Measurements from ENCODE around the gene SLC9A9.

Gene SLC9A9

DNA sequence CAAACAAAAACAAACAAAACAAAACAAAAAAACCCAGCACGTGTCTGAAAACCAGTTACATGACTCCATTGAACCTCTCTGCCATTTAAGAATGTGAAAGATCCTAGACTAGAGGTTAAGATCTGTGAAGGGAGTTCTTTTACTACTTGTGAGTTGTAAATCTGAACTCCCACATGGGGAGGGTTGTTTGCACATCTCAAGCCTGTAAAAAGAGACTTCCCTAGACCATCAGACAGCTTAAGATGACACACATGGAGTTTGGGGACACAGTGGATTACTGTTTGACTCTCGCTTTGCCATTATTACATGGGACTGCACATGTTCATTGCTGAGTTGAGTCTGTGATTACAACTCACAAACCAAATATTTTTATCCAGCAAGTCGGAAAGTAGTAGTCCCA lies 171.5 kb downstream of the SLC9A9 start:
- no peak for FAIRE-seq

- no peak for FAIRE-seq
These were observed 172.2 kb downstream of the SLC9A9 start for GRCh38 chr3:143676021-143676420.

GRCh38 chr3:143674100-143674968 lies 173.9 kb downstream of the SLC9A9 start:
- peak; percentile 87 for FAIRE-seq

DNA sequence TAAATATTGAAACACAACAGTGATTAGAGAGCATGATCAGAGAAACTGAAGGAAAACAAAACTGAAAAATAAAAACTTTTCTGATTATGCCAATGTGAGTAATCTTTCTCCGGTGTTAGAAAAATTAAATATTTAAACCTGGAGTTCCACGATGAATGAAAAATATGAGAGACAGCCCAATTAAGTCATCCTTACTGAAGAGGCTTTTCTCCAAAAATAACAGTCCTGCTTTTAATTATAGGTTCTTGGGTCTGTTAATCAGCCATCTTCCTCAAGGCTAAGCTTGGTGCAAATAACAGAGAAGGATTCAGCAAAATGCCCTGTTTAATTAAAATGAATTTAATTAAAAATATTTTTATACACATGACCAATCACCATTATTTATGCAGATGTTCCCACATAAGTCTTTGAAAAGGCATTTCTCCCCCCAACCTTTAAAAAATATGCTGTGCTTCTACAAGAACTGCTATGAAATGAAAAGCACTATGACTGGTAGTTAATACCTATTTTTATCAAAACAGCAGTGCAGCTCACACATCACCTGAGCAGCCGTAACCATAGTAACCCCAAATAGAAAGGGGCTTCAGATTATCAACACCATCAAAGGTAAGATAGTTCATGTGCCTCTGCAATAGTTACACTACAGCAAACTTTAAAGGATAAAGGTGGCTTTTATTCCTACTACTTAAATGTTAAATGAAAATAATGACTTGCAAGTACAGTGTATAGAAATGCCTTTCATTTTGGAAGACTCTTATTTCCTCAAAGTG lies 175.7 kb downstream of the SLC9A9 start:
- no peak for FAIRE-seq

- no peak for FAIRE-seq
These were observed 176.6 kb downstream of the SLC9A9 start for GRCh38 chr3:143671626-143672025.

DNA sequence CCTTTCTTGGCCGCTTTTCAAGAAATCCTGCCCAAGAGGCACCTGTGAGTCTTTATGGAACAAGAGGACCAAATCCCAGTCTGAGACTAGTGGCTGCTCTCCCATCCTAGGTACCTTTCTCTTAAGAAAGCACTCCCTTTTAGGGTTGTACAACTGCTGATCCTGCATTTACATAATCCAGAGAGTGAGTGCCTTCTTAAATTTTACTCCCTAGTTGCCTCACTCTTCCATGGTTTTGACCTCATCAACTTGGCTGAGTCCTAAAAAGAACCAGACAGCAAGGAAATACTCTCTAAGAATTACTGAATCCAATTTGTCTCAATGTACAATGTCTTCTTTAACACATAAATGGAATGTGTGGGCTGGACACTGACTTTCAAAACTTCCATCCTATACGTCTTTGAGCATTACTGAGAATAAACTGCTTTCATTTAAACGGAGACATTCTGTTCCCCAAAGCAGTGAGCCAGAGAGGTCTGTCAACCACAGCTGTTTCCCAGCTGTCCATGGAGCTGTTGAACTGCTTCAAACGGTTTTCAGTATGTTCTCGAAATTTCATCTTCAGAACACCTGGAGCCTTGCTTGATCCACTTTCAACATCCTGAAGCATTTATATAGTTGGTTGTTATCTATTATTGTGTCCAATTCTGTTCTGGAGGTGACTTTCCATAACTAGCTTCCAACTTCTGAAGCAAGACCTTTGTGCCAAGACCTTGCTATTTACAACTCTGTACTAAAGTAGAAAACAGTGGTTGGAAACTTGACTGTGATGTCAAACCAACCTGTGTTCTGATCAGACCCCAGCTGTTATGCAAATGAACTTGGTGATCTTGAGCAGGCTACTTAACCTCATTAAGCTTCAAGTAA lies 179.1 kb downstream of the SLC9A9 start:
- FAIRE-seq = no peak

DNA sequence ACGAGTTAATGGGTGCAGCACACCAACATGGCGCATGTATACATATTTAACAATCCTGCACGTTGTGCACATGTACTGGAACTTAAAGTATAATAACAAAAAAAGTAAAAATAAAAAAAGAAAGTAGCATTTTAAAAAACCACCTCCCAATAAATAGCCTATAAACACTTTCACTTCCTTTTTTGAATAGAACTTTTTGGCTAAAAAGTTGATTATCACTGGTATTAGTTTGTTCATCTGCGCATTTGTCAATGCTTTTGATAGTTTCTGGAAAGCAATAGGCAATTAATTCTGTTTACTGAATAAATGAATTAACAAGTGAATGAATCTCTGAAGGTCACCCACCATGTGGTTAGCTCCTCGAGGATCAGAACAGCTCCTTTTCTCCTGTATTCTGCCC lies 179.9 kb downstream of the SLC9A9 start:
- no peak for FAIRE-seq

- no peak for FAIRE-seq
These were observed 186.6 kb downstream of the SLC9A9 start for GRCh38 chr3:143661677-143662076.

GRCh38 chr3:143658861-143659260 lies 189.4 kb downstream of the SLC9A9 start:
- peak; percentile 85 for FAIRE-seq

GRCh38 chr3:143658116-143658515 lies 190.2 kb downstream of the SLC9A9 start:
- no peak for FAIRE-seq

DNA sequence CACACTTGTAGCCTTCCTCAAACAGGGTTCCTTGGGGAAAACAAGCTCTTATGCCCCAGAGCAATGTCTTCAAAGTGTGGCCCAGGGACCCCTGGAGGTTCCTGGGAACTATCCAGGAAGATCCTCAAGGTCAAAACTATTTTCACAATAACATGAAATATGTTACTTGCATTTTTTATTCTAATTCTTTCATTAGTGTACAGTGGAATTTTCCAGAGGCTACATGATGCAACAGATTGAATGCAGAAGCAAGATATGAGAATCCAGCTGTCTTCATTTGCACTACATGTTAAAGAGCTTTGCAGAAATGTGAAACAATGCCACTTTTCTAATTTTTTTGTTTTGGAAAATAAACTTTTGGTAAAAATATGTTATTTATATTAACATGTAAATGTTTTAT lies 190.9 kb downstream of the SLC9A9 start:
- FAIRE-seq = peak; percentile 86

GRCh38 chr3:143654906-143655305 lies 193.4 kb downstream of the SLC9A9 start:
- FAIRE-seq = no peak

GRCh38 chr3:143653935-143654334 lies 194.3 kb downstream of the SLC9A9 start:
- FAIRE-seq = no peak

GRCh38 chr3:143653493-143653892 lies 194.8 kb downstream of the SLC9A9 start:
- no peak for FAIRE-seq

DNA sequence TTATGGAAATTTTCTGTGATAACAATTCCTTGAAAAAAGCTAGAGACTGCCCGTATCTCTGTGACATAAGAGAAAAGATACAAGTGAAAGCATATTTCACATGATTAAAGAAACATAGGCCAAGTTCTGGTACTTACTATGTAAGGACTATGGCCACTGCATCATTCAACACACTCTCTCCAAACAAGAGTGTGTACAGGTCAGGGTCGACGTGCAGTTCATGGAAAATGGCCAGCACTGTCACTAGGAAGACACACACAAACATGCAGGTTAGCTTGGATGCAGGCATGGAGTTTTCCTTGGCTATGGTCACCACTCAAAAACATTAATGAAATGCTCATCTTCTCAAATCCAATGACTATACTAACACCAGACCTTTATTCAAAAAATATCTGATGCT lies 196.2 kb downstream of the SLC9A9 start:
- no peak for FAIRE-seq

DNA sequence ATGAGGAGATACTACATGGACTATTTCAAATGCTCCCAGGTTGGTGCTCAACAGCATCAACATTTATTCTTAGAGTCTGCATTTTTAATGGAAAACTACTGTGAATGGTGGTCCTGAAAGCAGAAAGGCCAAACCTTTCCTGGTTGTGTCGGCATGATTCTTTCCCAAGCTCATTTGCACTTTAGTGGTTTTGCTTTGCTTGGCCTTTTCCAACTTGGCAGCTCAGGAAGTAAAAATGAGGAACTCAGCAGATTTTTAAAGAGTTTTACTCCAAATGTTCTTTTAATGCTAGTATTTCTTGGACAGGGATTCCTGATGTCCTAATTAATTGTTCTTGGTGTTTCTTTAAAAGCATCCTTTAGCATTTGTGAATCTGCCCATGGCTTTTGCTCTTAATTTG lies 197.4 kb downstream of the SLC9A9 start:
- FAIRE-seq = no peak

DNA sequence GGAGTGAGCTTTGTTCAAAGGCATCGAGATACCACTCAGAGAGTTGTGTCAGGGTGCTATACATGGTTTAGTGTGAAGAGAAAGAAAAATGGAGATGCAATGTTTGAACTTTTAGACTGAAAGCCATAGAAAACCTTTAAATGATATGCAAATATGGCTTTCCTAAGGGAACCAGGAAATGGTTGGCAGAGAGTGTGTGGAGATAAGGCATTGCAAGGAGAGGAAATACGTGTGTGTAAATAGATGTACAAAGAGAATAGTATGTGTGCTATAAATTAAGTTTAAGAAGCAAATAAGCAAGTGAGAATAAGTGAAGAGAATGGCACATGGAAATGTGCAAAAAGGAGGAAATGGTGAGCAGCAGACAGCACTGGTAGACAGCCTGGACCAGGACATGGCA lies 198.1 kb downstream of the SLC9A9 start:
- FAIRE-seq = no peak

DNA sequence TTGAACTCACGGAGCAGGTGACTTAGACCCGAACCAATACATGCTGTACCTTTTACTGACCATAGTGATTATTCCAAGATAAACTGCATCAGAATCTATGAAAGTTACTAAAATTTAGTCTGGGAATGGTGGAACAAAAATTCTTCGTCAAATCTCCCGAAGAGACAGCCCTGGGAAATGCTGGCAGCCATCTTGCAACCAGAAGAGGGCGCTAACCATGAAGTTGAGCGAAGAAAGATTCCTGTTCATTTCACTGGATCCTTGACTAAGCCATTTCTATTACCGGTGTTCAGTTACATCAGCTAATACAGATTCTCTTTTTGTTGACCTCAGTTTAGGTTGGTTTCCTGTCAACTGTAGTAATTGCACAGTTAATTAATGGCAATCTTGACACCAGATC lies 199.6 kb downstream of the SLC9A9 start:
- FAIRE-seq = no peak

GRCh38 chr3:143648218-143648617 lies 200.1 kb downstream of the SLC9A9 start:
- no peak for FAIRE-seq

DNA sequence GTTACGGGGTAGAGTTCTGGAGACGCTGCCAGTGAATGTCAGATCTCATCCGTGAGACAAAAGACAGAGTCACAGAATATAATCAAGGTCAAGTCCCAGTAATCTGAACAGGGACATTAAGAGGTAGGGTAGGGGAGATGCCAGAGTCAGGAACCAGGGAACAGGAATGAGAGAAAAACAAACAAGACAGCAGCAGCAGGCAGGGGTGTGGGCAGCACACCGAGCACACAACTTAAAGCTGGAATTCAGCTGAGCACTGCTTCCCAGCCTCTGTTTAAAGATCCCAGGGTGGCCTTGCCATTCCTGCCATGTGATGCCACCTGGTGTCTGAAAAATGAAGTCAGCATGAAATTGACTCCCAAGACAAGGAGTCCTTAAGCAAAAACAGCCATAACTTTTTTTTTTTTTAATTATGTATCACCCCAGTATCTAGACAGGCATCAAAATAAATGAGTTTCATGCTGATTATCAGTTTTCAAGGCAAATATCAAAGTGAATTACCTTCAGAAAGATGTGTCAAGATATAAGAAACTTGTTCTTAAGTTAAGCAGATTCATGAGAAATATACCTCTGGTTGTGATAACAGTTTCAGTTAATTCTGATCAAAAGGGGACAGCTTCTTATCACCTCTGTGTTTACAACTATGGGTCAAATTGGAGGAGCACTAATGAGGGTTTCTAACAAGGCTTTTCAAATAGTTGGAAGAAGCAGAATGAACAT lies 203.7 kb downstream of the SLC9A9 start:
- FAIRE-seq = peak; percentile 96

- no peak for FAIRE-seq
These were observed 204.4 kb downstream of the SLC9A9 start for GRCh38 chr3:143643905-143644304.

DNA sequence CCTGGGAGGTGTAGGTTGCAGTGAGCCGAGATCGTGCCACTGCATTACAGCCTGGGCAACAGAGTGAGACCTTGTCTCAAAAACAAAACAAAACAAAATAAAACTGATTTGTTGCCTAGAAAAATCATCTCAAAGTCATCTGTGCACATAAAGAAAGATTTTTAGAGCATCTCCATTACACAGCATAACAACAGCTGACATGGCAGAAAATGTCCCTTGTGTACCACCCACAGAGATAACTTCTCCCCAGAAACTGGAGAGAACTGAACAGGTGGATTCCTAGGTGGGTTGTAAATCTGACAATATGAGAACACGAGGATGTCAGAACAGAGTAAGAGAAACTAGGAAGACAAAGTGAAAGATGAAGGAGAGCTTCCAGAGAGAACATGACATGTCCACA lies 207.5 kb downstream of the SLC9A9 start:
- no peak for FAIRE-seq

DNA sequence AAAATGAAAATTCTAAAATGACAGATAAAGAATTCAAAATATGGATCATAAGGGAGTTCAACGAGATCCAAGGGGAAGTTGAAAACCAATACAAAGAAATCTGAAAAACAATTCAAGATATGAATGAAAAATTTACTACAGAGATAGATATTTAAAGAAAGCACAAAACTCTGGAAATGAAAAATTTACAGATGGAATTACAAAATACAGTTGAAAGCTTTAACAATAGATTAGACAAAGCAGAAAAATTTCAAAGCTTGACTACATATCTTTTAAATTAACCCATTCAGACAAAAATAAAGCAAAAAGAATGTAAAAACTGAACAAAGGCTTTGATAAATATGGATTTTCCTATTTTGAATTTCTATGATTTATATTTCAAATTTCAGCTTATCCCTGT lies 211.1 kb downstream of the SLC9A9 start:
- FAIRE-seq = peak; percentile 43

Data from islet of Langerhans (tissue), 1 donor.